GM12878 (cell line): ENCODE data around the gene KIF15. TPM values are rescaled to one million over a fixed set of nuclear protein-coding genes. Genes with fewer than 3 reads are reported as not detected.

ENCODE experiments used
- BHLHE40 ChIP-seq, 2 experiments: fragments of 450-650 bp in 1 of 2; IDR thresholded peaks; 2 replicates each; pipeline ENCODE4 v1.6.1; 2011 to 2017; ENCODE audit warnings: low read depth in 2 of 2, borderline replicate concordance in 1 of 2, improper control_type of control experiment in 1 of 2, low read length in 1 of 2, mild to moderate bottlenecking in 1 of 2
- MAX ChIP-seq: IDR thresholded peaks from 2 replicates; pipeline ENCODE4 v1.6.1; 2012; ENCODE audit warnings: low read depth, low read length, improper control_type of control experiment
- MYB ChIP-seq: fragments of 150-350 bp; IDR thresholded peaks from 2 replicates; pipeline ENCODE4 v1.6.1; 2014; ENCODE audit warnings: mild to moderate bottlenecking, low read depth, low read length, borderline replicate concordance
- PAX5 ChIP-seq: IDR thresholded peaks from 2 replicates; pipeline ENCODE4 v1.6.1; 2011; ENCODE audit warnings: low read depth, low read length, borderline replicate concordance
- RAD51 ChIP-seq: fragments of 450-650 bp; IDR thresholded peaks from 2 replicates; pipeline ENCODE4 v1.6.1; 2016; ENCODE audit warnings: moderate library complexity, mild to moderate bottlenecking, inconsistent platforms
- USF1 ChIP-seq: IDR thresholded peaks from 2 replicates; pipeline ENCODE4 v1.6.1; 2011; ENCODE audit warnings: borderline replicate concordance, low read depth, mild to moderate bottlenecking, moderate library complexity, mixed read lengths, low read length; ENCODE audit not compliant: insufficient read depth; ENCODE audit errors: extremely low read length
- ZNF592 ChIP-seq: fragments of 450-650 bp; IDR thresholded peaks from 2 replicates; pipeline ENCODE4 v1.6.1; 2017; ENCODE audit warnings: mild to moderate bottlenecking, moderate library complexity
- ZNF687 ChIP-seq: fragments of 450-650 bp; IDR thresholded peaks from 2 replicates; pipeline ENCODE4 v1.6.1; 2017; ENCODE audit warnings: mild to moderate bottlenecking, moderate library complexity
- polyA plus RNA-seq, 11 experiments: library from polyadenylated mRNA; depleted of rRNA in 4 of 11; unstranded in 6 of 11; stranded (reverse) in 5 of 11; fragments of >200 nt; fragmentation: Nextera tagmentation in 4 of 11; fragmentation: Illumina TruSeq in 1 of 11; extraction: Ambion mirVana in 4 of 11; extraction: Trizol in 1 of 11; gene quantifications; 1 replicate in 1 of 11; 2 replicates in 10 of 11; pipeline versions ENCODE4 v1.2.1 to v1.2.3, GENCODE V29; 2011 to 2016; ENCODE audit warnings: inconsistent platforms in 2 of 11, missing spikeins in 2 of 11, low read depth in 1 of 11
- total RNA-seq, 4 experiments: library from RNA; depleted of rRNA in 3 of 4; stranded (reverse); fragments of >200 nt in 3 of 4; fragmentation: Illumina TruSeq in 1 of 4; extraction: Trizol in 1 of 4; gene quantifications; 2 replicates each; pipeline versions ENCODE4 v1.2.1 to v1.2.3, GENCODE V29; 2013 to 2021

Gene KIF15
- total and polyA plus RNA-seq, 10 of the 15 experiments (the other 5 are each of a cell fraction or from before 2014, with no cell fraction given): 12.3 to 51.8 (median 26.0) TPM

DNA sequence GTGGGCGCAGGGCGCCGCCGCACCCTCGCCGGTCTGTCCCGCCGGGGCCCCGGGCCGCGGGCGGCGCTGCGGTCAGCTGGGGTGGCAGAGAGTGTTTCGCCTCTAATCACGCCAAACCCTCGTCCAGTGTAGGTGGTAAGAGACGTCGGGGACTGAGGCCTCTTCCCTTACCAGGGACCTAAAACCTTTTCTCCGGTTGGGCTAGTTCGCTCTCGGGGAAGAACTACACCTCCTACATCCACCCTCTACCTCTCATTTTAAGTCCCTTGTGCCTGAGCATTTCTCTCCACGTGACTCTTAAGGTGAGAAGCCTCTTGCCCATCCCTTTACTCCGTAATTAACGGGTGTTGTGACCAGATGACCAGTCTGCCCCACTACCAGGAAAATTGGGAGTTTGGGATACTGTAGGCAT is 100.6 kb downstream of the KIF15 start (continued):
- TF ChIP-seq ZNF687: no peak
- TF ChIP-seq ZNF592: no peak
- TF ChIP-seq MAX: peak; percentile 22; the same call in 1 of the 2 replicates
- TF ChIP-seq RAD51: peak; percentile 71
- TF ChIP-seq USF1: peak; percentile 53
- TF ChIP-seq BHLHE40 (IDR thresholded peaks at IDR 0.05; ENCODE audit: borderline replicate concordance in 1 of 2, low read depth in 2 of 2, low read length in 1 of 2): peak in 1 of 2 experiments; percentile 32; a peak in 2 of 4 replicates
- no peak for TF ChIP-seq MYB
- TF ChIP-seq PAX5: no peak
